Measurements from ENCODE around the gene KCNH6.

The KCNH6 gene

DNA sequence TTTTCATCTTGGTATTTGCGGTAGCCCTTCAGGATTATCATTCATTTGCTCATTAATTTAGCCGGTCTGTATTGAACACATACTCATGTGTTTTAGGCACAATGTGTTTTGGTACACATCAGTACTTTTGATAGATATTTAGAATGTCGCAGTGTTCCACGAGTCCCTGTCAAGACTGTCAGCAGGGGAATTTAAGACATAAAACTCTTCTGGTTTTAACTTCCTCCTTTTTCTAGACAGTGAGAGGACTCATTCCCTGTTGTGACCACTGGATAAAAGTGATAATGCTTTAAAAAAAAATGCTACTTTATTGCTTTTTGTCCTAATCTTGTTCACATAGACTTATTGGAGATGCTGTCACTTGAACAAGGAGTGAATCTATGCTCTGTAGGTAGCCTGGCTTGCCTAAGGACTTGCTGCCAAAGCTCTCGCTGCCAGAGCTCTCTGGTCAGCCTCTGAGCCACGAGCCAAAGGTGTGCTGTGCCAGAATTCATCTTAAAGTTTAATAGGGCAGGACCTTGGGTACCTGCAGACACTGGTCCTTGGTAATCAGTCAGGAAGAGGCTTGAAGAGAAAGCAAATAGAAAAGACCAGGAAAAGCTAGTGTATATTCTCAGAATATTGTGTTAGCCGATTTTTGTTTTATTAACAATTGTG, 32.5 kb downstream of the KCNH6 start:
- TF ChIP-seq CTCF (IDR thresholded peaks at IDR 0.05; ENCODE audit: low read depth, low read length, missing control alignments) = no peak
- no peak overlapping the region for H3K4me3 ChIP-seq (replicated peaks; ENCODE audit: low read depth, low read length)
- DNase-seq (ENCODE audit: extremely low read depth, low read depth) = no peak

- no peak overlapping the region for H3K4me3 ChIP-seq (replicated peaks; ENCODE audit: low read depth, low read length)
- no peak for DNase-seq (ENCODE audit: extremely low read depth, low read depth)
- no peak for TF ChIP-seq CTCF (IDR thresholded peaks at IDR 0.05; ENCODE audit: low read depth, low read length, missing control alignments)
Observed at GRCh38 chr17:63557416-63557815, 34.3 kb downstream of the KCNH6 start.

DNA sequence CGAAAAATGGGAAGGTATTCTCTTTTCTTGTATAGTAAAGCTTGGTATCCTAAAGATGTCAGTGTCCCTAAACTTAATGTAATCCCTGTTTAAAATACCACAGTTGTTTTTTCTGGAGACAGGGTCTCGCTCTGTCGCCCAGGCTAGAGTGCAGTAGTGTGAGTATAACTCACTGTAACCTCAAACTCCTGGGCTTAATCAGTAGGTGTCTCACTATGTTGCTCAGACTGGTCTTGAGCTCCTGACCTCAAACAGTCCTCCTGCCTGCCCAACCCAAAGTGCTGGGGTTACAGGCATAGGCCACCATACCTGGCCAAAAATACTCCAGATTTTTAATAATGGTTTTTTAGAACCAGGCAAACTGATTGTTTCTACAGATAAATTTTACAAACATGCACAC, 35.3 kb downstream of the KCNH6 start:
- no peak for TF ChIP-seq CTCF (IDR thresholded peaks at IDR 0.05; ENCODE audit: low read depth, low read length, missing control alignments)
- H3K4me3 ChIP-seq (replicated peaks; ENCODE audit: low read depth, low read length) = no peak overlapping the region
- DNase-seq (ENCODE audit: extremely low read depth, low read depth) = no peak

DNA sequence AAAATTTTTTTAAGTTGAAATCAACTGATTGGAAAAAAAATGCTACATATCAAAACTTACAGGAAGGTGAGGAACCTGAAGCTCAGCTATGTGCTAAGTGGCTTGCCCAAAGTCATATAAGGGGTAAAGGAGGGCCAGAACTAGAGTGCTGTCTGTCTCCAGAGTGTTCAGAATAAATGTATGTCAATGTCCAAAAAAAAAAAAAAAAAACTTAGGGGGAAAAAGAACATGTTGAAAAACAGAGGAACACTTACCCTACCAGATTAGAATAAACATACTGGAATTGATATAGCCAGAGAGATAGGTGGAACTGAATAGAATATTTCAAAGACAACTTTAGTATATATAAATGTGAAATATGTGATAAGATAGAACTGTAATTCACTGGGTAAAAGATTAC, 38.7 kb downstream of the KCNH6 start:
- DNase-seq (ENCODE audit: extremely low read depth, low read depth) = no peak
- TF ChIP-seq CTCF (IDR thresholded peaks at IDR 0.05; ENCODE audit: low read depth, low read length, missing control alignments) = no peak
- H3K4me3 ChIP-seq (replicated peaks; ENCODE audit: low read depth, low read length) = no peak overlapping the region

DNA sequence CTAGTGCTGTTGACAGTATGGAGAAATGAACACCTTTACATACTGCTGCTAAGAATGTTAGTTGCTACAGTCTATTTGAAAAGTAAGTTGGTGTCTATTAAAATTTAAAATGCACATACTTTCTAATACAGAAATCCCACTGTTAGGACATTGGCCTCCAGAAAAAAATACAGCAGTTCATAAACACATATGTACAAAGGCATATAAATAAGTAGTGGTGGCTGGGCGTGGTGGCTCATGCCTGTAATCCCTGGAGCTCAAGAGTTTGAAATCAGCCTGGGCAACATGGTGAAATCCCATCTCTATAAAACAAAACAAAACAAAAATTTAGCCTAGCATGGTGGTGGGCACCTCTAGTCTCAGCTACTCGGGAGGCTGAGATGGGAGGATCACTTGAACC, 40.2 kb downstream of the KCNH6 start:
- DNase-seq (ENCODE audit: extremely low read depth, low read depth) = no peak
- TF ChIP-seq CTCF (IDR thresholded peaks at IDR 0.05; ENCODE audit: low read depth, low read length, missing control alignments) = no peak
- H3K4me3 ChIP-seq (replicated peaks; ENCODE audit: low read depth, low read length) = no peak overlapping the region

DNA sequence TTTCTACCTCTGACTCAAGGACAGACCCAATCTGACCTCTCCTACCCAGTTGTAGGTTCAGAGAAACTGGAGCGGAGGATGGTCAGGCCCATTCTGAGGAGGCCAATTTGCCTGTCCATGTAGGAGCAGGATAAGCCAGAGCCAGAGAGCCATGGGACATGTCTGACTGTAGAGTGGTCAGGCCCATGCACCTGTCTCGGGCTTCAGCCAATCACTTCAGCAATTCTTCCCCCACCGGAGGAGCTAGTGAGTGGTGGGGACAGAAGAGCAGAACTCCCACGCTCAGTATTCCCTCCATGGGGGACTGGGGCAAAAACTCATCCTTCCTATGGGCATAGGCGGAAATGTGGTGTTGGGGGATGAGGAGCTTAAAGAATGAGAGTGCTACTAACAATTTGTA, 41.4 kb downstream of the KCNH6 start:
- TF ChIP-seq CTCF (IDR thresholded peaks at IDR 0.05; ENCODE audit: low read depth, low read length, missing control alignments) = no peak
- no peak for DNase-seq (ENCODE audit: extremely low read depth, low read depth)

DNA sequence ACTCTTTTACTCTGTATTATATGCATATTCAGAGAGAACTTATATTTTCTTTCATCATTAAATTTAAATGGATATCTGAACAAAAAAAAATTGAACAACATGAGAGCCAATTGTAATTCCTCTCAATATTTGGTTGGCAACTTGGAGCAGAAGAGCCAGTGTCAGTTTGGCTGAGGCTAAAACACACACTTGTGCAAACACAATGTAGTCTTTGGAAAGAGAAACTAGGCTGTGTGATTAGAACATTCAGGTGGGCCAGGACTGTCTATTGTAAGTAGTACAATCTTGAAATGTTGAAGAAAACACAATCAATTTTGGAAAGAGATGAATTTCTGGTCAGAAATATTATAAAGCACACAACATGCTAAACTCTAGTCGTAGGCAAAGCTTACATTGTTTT, 44.1 kb downstream of the KCNH6 start:
- no peak overlapping the region for H3K4me3 ChIP-seq (replicated peaks; ENCODE audit: low read depth, low read length)
- no peak for DNase-seq (ENCODE audit: extremely low read depth, low read depth)
- no peak for TF ChIP-seq CTCF (IDR thresholded peaks at IDR 0.05; ENCODE audit: low read depth, low read length, missing control alignments)

More for the DNA sequence above, 41.4 kb downstream of the KCNH6 start:
- no peak overlapping the region for H3K4me3 ChIP-seq (replicated peaks; ENCODE audit: low read depth, low read length)
